Epithelial cell of prostate (primary cell): ENCODE data around the gene SEMA7A.

Experiments used
- DNase-seq: peaks from one replicate; pipeline ENCODE4 v3.0.0-alpha.2; 2011; ENCODE audit warnings: low read depth, low spot score
- H3K27ac ChIP-seq: fragments of 450-650 bp; 2 replicates; pipeline ENCODE4 v1.5.1; 2017; ENCODE audit warnings: mild to moderate bottlenecking

The SEMA7A gene

DNA sequence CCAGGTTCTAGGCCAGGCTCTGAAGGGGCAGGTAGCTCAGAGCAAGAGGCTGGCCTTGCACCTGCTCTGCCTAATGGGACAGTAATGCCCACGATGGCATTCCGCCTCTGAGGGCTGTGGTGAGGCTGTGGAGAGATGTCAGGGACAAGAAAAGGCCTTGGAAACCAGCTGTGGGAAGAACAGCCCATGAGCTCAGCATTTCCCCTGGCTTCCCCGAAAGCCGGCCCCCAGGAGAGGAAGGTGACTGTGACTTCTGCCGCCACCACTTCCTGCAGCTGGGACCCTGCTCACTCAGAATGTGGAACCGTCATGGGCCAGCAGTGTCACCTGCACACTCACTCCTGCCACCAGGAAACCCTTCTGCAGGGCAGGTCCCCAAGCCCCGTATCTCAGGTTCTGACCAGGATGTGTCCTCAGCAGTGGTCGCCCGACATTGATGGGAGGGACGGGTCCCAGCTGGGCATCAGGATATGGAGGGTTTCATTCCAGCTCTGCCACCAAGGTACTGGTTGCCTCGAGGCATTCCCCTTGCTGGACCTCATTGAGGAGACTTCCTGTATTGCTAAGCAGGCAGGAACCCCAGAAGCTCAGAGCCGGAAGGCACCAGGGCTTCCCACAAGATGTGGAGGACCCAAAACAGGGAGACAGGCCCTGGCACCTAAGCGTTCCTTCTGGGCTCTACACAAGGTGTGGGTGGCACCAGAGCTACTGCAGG is 30.7 kb downstream of the SEMA7A start:
- no peak for DNase-seq
- peak overlapping the region; percentile 96 for H3K27ac ChIP-seq

DNA sequence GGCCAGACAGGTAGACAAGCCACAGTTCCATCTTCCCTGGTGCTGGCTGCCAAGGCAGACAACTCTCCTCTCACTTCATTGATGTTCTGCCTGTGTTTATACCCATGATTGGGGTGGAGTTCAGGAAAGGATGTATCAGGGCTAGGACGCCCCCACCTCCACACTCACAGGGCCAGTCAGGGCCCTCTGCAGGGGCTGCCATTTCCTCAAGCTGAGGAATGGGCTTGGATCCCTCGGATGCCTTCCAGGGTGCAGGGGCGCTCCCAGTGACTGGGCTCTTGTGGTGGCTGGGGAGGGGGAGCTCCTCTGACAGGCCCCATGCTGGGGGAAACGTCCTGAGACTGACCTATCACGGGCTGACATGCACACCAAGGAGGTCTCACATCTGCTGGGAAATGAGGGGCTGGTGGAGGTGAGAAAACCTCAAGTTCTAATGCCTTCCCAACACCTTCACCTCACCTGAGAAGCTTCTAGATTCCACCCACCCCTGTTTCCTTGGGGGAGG is 31.4 kb downstream of the SEMA7A start:
- no peak for DNase-seq

DNA sequence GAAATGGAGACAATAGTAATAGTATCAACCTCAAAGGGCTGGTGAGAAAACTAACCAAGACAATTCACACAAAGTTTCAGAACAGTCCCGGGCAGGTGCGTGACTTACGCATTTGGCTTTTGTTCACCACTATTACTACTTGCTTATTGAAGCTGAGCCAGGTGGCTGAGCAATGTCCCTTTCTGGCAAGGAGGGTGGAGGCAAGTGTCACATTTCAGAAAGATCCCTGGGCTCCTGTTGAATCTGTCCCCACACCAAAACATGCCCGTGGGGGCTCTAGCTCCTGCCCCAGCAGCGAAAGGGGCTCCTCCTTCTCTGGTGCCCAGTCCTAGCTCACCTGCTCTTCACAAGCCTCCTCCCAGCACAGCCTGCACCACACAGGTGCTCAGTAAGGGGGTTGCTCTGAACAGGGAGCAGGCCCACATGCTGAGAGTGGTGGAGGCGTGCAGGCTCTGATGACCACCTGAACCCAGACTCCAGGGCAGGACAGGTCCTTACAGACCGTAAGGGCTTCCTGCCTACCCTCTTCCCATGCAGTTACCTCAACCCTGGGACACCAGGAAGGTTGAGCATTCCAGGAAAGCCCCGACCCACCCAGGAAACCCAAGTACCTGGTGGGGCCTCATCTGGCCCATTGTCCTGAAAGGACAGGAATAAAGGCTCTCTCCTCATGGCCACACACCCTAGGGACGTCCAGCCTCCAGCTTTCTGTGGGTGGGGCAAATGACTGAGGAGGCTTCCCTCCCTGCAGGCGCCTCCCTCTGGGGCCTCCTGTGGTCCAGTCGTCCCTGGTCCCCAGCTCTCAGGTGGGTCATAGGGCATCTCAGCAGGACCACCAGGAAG is 32.6 kb downstream of the SEMA7A start:
- peak overlapping the region; percentile 96 for H3K27ac ChIP-seq
- peak; percentile 69 for DNase-seq

More for the DNA sequence above, 31.4 kb downstream of the SEMA7A start:
- H3K27ac ChIP-seq = peak overlapping the region; percentile 96

DNA sequence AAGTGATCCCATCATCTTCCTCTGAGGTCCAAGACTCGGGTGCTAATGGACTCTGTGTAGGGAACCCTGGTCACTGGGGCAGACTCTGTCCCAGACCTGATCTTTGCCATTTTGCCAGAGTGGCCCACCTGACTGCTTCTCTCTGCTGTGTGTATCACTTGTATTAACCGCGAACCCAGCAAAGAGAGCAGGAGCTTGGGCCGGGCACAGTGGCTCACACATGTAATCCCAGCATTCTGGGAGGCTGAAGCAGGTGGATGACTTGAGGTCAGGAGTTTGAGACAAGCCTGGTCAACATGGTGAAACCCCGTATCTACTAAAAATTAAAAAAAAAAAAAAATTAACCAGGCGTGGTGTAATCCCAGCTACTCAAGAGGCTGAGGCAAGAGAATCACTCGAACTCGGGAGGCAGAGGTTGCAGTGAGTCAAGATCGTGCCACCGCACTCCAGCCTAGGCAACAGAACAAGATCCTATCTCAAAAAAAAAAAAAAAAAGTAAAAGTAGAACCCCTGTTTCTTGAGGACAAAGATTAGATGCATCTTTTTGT is 33.4 kb downstream of the SEMA7A start:
- peak overlapping the region; percentile 96 for H3K27ac ChIP-seq
- peak; percentile 59 for DNase-seq

DNA sequence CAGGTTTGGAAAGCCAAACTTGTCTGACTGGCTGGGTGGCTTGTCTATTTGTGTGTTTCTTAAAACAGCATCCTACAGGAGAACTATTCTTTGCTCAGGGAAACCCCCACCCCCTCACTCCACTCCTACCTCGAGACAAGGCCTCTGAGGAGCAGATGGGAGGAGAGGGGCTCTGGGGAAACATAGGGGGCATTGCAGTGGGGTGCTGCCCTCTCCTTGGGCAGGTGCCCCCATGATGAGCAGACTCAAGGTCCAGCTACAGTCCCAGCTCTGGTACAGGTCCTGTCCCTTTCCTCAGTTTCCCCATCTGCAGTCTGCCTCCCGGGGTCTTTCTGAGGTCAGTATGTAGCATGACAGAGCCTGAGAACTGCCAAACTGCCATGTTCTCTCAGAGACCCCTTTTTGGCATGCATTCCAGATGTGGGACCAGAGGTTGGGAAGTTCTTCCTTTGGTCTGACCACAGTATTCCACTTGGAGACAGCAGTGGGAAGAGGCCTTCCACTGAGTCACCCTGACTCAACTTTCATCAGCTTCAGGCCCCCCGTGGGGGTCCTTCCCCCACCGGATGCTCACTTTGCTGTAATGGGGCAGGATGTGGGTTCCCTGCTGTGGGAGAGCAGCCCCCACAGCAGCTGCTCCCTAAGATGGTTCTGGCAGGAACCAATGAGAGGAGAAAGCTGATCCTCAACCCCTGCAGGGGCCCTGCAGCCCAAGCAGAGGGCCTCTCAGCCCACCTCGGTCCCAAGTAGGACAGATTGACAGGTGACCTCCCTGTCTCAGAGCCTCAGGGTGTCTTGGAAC is 34.0 kb downstream of the SEMA7A start:
- no peak for DNase-seq
- H3K27ac ChIP-seq = peak overlapping the region; percentile 96

DNA sequence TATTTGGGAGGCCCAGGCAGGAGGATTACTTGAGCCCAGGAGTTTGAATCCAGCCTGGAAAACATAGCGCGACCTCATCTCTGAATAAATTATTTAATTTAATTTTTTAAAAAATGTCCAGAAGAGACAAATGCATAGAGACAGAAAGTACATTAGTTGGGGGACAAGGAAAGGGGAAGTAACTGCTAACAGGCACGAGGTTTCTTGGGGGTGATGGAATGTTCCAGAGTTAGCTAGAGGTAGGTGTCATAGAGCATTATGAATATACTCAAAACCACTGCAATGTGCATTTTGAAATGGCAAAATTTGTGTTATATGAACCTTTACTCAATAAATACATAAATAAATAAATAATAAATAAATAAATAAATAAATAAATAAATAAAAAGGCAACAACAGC is 34.7 kb downstream of the SEMA7A start:
- DNase-seq = no peak
- H3K27ac ChIP-seq = peak overlapping the region; percentile 96

DNA sequence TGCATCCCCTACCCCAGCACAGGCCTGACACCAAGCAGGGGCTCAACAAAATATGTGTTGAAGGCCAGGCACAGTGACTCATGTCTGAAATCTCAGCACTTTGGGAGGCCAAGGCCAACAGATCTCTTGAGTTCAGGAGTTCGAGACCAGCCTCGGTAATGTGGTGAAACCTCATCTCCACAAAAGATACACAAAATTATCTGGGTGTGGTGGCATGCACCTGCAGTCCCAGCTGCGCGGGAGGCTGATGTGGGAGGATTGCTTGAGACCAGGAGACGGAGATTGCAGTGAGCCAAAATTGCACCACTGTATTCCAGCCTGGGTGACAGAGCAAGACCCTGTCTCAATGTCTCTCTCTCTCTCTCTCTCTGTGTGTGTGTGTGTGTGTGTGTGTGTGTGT is 35.6 kb downstream of the SEMA7A start:
- peak overlapping the region; percentile 96 for H3K27ac ChIP-seq

DNA sequence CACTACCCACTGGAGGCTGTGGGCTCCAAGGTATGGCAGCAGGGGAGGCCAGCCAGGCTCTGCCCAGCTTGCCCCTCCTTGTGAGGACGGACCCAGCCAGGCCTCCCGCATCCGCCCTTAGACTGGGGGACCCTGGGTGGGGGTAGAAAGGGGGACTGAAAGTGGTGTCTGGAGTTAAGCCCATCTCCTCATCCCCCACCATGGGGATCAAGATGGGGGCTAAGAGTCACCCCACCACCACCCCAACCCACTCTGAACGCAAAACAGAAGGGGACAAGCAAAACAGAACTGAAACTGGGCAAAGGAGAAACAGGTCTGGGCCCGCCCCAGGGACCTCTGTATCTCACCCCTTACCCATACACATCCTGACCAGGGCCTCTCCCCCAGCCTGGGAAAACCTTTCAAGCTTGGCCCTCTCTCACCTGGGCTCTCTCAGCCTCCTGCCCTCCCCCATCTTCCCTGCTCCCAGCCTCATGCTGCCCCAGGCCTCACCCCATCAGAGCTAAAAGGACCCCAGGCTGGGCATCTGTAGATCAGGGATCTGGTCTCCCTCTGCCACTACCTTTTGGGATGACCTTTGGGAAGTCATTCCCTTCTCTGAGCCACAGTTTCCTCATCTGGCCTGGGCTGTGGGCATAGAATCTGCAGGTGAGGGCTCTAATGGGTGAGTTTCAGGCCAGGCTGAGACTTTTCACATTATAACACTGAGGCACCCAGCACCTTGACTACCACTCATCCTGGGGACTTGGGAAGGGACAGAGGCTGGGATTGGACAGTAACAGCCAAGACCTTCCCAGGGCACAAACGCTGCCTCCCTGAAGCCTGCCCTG is 36.3 kb downstream of the SEMA7A start:
- peak; percentile 48 for DNase-seq
- peak overlapping the region; percentile 96 for H3K27ac ChIP-seq

More for the DNA sequence above, 35.6 kb downstream of the SEMA7A start:
- DNase-seq = no peak

DNA sequence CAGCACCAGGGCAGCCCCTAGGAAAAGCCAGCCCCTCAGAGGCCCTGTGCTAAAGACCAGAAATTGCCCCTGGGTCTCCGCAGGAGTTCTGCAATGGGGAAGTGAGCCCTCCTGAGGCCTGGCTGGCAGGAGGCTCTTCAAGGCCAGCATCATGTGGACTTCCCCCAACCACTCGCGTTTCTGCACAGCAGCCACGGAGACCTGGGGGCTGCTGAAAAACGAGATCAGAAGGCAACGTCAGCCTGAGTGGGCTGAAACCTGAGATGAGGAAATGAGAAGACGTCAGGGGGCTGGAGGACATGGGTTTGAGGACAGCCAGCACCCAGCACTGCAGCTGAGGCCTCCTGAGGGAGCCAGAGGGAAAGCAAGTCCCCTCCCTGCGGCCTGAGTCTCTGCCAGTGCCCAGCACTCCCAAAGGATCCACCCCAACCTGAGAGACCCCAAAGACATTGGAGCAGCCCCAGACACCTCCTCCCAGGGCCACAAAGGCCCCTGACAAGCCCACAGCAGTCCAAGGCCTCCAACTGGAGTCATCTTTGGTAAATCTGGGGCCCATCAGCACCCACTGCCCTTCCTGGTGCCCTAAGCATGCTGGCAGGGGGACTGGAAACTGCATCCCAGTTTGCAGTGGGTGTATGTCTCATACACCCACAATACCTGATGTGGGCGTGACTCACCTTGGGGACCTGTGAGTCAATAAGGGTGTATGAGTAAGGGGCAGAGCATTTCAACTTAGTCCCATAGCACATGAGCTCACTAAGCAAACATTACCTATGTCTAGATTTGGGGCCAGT is 37.1 kb downstream of the SEMA7A start:
- H3K27ac ChIP-seq = peak overlapping the region; percentile 96
- DNase-seq = peak; percentile 99

DNA sequence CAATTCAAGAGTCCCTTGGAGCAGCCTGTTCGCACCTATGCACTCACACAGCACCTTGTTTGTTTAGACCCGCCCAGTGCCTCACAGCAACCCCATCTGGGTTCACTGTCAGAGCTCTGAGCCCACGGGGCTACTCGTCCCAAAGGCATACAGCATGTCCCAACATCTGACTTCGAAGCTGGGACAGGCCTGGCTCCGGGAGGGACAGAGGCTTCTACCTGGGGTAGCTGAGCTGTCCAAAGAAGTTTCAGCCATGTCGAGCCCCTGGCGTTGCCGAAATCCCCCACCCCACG is 37.7 kb downstream of the SEMA7A start:
- no peak for DNase-seq
- H3K27ac ChIP-seq = peak overlapping the region; percentile 96

DNA sequence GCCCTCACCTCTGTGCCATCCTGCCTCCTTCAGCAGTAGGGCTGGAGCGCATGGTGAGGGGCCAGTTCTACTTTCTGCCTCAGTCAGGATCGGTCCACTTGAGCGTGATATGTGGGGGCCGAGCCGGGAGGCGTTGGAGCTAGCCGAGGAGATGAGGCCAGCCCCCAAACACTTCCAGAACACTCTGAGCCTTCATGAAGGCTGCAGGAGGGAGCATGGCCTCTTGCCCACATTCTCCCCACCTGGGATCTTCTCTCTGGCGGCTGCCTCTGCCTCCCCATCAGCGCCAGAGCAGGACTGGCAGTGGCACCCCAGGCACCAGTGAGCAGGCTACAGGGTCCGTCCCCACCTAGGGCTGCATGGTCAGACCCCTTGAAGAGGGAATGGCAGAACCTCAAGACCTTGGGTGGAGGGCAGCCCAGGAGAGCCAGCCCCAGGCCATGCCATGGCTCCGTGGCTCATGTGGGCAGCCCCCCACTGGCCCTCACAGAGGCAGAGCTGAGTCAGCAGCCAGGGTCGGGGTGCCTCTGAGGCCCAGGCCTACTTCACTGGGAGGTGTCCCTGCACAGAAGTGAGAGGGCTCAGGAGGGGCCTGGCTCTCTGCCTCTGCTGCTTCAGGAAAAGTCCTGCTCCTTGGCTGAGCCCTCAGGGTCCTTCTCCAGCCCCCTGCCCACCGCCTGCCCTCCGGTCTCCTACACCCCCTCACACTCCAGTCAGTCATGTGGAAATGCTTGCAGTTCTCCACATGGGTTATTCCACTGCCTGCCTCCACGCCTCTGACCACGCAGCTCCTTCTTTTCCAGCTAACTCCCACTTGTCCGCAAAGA is 38.2 kb downstream of the SEMA7A start:
- no peak for DNase-seq
- peak overlapping the region; percentile 96 for H3K27ac ChIP-seq

DNA sequence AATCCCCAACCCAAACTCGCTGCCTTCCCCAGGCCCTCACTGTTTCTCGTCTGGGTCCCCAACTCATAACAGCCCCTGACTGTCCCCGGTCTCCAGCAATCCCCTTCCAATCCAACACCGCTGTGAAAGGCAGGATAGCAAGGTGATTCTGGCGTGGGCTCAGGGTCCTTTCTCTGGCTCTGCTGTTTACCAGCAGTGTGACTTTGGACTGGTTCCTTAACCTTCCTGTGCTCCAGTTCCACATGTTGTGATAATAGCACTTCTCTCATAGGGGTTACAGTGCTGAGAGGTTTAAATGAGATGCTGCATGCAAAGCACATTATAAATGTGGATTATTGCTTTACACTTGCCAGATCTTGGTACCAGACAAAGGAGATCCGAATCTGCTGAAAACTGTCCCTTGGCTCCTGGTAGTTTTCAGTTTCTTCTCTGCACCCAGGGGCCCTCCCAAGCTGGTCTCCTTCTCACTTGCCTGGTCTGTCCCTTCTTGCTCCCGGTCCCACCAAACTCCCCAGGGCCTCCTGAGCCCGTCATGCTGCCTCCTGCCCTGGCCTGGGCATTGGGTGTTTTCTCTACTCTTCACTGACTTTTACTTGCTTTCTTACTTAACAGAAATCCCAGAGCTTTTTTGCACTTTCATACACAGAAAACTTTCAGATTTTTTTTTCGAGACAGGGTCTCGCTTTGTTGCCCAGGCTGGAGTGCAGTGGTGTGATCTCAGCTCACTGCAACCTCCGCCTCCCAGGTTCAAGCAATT is 39.5 kb downstream of the SEMA7A start:
- DNase-seq = no peak
- peak overlapping the region; percentile 96 for H3K27ac ChIP-seq

DNA sequence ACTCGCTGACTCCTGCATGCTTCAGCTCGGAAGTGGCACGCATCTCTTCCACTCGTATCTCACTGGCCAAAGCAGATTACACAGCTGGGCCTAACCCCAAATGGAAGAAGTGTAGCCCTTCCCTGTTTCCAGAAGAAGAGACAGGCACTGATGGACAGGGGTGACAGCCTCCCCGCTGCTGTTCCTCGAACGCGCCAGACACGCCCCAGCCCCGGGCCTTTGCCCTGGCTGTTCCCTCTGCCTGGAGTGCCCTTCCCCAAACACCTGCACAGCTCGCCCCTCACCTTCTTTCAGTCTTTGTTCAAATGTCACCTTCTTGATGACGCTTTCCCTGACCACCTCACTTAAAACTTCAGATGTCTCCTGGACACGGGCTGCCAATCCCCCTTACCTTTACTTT is 40.3 kb downstream of the SEMA7A start:
- no peak for DNase-seq
- no peak overlapping the region for H3K27ac ChIP-seq

DNA sequence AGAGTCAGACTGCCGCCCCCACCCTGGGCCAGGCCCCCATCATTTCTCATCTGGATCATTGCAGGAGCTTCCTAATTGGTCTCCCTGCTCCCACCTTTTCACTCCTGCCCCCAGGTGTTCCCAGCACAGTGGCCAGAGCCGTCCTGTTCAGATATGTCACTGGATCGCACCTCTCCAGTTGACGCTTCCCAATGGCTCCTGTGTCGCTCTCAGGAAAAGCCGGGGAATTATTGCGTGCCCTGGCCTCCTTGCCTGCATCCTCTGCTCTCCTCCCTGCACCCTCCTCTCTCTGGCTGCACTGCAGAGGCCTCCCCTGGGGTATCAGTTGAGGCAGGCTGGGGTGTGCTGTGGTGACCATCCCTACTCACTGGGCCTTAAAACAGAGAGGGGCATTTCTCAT is 40.9 kb downstream of the SEMA7A start:
- DNase-seq = no peak
- no peak overlapping the region for H3K27ac ChIP-seq

DNA sequence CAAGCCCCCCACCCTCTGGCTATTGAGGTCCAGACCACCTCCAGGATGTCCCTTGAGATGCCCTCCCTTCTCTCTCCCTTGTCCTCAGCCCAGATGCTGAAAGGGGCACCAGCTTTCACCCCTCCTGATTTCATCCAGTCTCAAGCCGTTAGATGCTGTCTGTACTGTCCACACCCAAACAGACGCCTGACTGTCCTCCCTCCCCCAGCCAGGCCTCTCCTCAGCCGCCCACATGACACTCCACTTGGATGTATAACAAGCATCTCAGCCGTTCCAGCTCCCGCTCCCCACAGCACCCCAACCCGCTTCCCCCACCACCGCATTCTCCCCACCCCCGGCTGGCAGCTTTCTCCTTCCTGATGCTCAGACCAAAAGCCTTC is 41.3 kb downstream of the SEMA7A start:
- DNase-seq = no peak

DNA sequence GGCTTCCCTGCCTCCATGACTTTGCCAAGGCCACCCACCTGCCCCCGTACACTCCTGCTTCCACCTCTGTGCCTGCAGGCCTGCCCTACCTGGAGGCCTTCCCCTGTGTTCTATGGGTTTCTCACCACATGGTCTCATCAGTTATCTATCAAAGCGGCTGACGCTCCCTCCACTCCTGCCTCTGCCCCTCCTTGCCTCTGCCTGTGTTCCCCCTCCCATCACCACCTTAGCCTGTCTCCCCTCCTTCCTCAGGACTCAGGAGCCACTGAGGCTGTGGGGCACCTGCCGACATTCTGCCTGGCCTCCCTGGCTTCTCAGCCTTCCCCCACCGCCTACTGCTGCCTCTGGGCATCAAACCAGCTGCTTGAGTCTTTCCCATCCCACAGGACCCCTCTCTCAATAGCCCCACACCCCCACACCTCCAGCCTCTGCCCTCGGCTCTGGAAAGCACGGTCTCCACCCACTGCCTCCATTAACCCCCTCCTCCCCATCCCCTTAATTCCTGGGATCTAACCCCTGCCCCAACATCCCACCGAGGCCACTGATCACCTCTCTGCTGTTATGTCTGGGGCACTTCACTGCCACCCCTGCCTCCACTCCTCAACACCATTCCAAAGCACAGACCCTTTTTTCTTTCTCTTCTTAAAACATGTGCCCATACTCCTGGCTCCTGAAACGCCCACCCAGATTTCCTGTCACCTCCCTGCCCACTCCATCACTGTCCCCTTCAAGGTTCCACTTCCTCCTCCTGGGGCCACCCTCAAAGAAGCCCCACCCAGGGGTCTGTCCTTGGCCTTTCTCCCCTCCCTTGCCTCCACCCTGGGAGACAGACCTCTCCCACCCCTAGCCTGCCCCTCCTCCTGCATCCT is 41.9 kb downstream of the SEMA7A start:
- H3K27ac ChIP-seq = no peak overlapping the region
- no peak for DNase-seq

More for the DNA sequence above, 41.3 kb downstream of the SEMA7A start:
- H3K27ac ChIP-seq = no peak overlapping the region
